ENCODE data around the gene PDCD1.

DNA sequence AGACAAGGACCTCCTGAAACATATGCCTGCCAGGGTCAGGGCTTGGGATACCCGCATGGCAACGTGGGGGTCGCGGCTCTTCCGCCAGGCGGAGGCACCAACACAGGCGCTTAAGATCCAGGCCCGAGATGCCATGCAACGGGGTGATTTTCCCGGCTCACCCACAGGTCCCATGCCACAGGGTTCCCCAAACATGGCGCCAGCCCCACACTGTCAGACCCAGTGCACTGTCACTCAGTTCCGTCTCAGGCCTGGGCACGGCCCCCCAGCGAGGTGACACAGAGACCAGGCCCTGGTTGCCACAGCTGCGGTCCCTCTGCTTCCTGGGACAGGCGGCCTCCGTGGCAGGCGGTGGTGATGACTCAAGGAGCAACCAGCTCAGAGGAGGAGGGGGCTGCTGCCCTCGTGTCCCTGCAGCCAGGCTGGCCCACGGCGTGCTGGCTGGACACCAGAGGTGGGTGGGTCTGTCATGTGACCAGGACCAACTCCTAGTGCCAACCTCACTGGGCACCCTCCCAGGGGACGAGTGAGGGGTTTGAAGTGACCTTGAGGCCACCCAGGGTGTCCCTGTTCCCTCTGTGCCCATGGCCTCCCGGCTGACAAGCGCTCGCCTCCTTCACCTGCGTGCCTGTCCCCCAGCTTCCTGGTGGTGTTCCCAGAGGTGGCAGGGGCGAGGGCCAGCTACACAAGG, 4.9 kb downstream of the PDCD1 start:
- TF ChIP-seq EZH2phosphoT487 (IDR thresholded peaks at IDR 0.05; ENCODE audit: borderline replicate concordance, low read length): no peak
- TF ChIP-seq, protein P1, sequence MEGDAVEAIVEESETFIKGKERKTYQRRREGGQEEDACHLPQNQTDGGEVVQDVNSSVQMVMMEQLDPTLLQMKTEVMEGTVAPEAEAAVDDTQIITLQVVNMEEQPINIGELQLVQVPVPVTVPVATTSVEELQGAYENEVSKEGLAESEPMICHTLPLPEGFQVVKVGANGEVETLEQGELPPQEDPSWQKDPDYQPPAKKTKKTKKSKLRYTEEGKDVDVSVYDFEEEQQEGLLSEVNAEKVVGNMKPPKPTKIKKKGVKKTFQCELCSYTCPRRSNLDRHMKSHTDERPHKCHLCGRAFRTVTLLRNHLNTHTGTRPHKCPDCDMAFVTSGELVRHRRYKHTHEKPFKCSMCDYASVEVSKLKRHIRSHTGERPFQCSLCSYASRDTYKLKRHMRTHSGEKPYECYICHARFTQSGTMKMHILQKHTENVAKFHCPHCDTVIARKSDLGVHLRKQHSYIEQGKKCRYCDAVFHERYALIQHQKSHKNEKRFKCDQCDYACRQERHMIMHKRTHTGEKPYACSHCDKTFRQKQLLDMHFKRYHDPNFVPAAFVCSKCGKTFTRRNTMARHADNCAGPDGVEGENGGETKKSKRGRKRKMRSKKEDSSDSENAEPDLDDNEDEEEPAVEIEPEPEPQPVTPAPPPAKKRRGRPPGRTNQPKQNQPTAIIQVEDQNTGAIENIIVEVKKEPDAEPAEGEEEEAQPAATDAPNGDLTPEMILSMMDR (IDR thresholded peaks at IDR 0.05; ENCODE audit: low read depth, low read length, poor library complexity, severe bottlenecking): no peak
